Choroid plexus epithelial cell (primary cell): Measurements from ENCODE around the gene C6.
A peak's percentile ranks its signal among the peaks of the same experiment; 100 is the strongest.

Experiments
- DNase-seq: peaks from one replicate; pipeline ENCODE4 v3.0.0-alpha.2; 2010; ENCODE audit warnings: low read depth
- H3K4me3 ChIP-seq: 2 replicates; pipeline ENCODE4 v1.5.1; 2011; ENCODE audit warnings: low read depth, mild to moderate bottlenecking, control low read depth, low read length, moderate library complexity
- TF ChIP-seq, protein P1 (sequence below): conservative IDR thresholded peaks from 2 replicates; pipeline ENCODE4 v1.5.1; 2011; ENCODE audit warnings: low read depth, mild to moderate bottlenecking, control low read depth, inconsistent platforms, low read length, moderate library complexity

C6 gene

DNA sequence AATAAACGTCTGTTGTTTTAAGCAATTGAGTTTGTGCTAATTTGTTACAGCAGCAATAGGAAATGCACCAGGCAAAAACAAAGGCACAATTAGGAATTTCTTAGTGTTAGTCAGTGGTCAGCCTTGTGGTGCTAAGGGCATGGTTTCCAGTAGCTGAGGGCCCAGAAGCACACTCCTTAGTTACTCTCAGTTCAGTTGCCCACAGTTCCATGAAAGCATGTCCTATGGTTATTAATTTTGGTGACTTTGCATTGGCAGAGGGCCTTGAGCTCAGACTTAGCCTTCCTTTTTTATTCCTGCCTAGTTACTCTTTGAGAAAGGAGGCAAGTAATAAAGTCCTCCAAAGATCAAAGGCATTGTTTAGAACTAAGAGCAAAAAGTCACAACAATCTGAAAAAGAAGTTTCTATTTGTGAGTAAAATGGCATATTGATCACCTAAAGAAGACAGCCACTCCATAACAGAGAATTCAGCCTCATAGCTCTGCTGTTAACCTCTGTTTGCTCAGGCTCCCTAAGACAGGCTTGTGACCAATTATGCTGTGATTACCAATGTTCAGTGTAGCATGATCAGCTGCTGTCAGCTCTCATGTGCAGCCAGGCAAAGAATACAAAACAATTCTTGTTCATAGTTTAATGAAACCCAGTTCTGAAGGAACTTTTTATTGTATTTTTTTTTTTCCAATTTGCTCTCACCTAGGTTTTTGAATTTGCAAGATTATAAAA lies 85.2 kb downstream of the C6 start:
- DNase-seq = no peak
- TF ChIP-seq, protein P1, sequence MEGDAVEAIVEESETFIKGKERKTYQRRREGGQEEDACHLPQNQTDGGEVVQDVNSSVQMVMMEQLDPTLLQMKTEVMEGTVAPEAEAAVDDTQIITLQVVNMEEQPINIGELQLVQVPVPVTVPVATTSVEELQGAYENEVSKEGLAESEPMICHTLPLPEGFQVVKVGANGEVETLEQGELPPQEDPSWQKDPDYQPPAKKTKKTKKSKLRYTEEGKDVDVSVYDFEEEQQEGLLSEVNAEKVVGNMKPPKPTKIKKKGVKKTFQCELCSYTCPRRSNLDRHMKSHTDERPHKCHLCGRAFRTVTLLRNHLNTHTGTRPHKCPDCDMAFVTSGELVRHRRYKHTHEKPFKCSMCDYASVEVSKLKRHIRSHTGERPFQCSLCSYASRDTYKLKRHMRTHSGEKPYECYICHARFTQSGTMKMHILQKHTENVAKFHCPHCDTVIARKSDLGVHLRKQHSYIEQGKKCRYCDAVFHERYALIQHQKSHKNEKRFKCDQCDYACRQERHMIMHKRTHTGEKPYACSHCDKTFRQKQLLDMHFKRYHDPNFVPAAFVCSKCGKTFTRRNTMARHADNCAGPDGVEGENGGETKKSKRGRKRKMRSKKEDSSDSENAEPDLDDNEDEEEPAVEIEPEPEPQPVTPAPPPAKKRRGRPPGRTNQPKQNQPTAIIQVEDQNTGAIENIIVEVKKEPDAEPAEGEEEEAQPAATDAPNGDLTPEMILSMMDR = no peak
- no peak overlapping the region for H3K4me3 ChIP-seq

DNA sequence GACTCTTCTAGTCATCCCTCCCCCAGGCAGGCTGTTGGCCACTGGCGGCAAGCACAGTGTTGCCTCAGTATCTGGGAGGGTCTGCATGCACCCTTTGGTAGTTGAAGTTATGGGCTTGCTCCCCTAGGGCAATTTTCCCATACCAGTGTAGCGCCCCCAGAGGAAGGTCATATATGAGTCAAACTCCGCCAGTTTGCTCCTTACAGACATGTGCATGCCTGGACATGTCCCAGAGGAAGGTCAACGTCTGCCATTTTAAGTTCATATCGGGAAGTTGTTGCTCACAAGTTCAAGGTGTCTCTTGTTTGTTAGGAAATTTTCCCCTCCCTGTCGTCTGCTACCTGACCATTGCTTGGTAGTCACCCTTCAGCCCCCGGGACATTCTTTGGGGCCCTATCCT lies 90.9 kb downstream of the C6 start:
- H3K4me3 ChIP-seq = no peak overlapping the region
- TF ChIP-seq, protein P1 = no peak
- DNase-seq = no peak

DNA sequence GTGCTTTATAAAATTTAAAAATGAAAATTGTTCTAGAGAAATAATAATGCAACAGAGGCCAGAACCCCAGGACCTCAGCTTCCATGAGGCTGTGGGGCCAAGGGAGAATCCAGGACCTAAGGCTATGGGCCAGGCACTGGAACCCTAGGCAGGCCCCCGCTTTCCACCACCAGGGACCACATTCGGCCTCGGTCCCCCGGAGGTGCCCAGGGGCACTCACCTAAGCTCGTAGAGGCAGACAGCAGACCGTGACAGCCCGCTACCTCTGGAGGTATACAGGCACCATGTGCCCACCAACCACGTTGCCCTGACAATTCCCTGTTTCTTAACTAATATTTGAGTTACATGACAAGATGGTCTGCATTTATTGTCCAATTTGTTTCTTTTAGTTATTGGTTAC lies 92.7 kb downstream of the C6 start:
- TF ChIP-seq, protein P1 = no peak
- H3K4me3 ChIP-seq = no peak overlapping the region

DNA sequence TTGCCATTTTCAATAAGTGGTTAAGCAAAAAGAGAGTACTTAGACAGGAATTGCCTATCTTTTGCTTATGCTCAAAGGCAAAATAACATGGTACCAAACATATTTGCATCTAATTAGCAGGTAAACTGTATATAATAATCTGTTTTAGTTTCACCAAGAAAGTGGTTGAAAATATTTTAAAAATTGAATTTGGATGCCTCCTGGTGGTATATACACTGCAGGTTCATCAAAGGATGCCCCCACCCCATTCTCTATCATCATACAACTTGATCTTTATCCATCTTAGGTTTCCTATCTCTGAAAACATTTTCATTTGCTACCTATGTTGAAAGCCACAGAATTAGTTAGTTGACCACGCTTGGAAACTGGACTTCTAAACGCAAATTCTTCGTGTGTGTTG lies 95.2 kb downstream of the C6 start:
- TF ChIP-seq, protein P1 = peak; percentile 32
- no peak overlapping the region for H3K4me3 ChIP-seq
- peak; percentile 12 for DNase-seq

More for the DNA sequence above, 92.7 kb downstream of the C6 start:
- DNase-seq = no peak

DNA sequence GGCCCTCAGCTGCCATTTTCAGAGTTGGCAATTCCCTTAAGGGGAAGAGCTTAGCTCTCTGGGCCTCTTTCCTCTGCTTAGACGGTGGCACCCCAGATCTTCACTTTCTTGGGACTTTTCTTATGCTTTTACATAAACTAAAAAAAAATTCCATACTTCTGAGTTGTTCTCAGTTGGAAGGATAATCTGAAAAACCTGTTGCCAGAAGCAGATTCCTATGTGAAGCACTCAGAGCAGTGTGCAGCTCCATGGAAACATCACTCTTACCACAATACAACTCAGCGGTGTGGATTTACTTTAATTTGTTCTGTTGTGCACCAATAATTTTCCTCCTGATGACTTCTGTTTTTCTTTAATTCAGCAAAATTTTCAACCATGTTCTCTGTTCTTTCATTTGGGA lies 98.1 kb downstream of the C6 start:
- H3K4me3 ChIP-seq = no peak overlapping the region
- DNase-seq = peak; percentile 88
- TF ChIP-seq, protein P1 = no peak

DNA sequence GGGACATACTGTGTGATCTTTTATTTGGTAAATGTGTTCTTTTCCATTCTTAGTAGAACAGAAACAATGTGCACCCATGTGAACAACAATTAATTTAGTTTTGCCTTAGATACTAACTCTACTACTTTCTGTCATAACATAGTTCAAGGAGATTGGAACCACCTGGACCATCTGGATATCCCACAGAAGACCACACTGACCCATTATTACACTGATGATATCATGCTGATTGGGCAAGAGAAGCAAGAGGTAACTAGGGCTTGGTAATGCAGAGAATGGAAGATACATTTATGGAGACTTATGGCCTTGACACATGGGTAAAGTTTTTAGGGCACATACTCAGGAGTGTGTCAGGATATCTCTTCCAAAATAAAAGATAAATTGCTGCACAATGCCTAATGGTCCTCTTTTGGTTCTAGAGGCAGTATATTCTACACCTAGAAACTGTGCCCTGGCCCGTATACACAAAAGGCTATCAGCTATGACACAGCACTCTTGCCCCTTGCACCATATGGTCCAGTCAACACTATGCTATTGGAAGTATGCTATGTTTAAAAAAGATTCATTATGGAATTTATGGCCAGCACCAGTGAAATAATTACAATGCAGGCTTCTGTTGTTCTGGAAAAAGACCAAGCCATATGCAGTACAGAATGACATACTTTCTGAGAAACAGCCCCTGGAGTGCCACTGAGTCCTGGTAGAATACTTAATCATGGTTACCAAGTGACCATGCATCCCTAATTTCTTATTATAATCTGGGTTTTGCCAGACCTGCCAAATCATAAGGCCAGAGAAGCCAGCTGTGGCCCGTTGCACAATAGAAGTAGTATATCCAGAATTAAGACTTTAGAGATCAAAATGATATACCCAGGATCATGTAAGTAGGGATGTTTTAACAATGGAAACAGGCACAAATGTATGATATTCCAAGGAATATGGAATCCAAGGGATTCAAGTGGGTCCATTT lies 100.6 kb downstream of the C6 start:
- DNase-seq = peak; percentile 38
- TF ChIP-seq, protein P1 = no peak
- no peak overlapping the region for H3K4me3 ChIP-seq
